T-helper 22 cell (primary cell): ENCODE results near the gene SIRT3.

Experiments
- DNase-seq: peaks from one replicate; pipeline ENCODE4 v3.0.0-alpha.2; 2020; ENCODE audit warnings: low read depth

Gene SIRT3

GRCh38 chr11:235997-236773 is at the start of gene SIRT3:
TSS of gene SIRT3 (minus strand) at chr11:236342. CDS start at chr11:236328, 14 bp downstream.
- peak; percentile 79 for DNase-seq

- DNase-seq = no peak
These were observed 49.7 kb upstream of the SIRT3 start for GRCh38 chr11:285894-286220.

GRCh38 chr11:285021-285893 is 49.1 kb upstream of the SIRT3 start:
- no peak for DNase-seq

- DNase-seq = no peak
These were observed 48.2 kb upstream of the SIRT3 start for GRCh38 chr11:284105-285020.

GRCh38 chr11:283405-284104 is 47.4 kb upstream of the SIRT3 start:
- no peak for DNase-seq

GRCh38 chr11:282630-283360 is 46.7 kb upstream of the SIRT3 start:
- DNase-seq = no peak

- DNase-seq = no peak
These were observed 46.0 kb upstream of the SIRT3 start for GRCh38 chr11:282171-282570.

GRCh38 chr11:281486-282161 is 45.5 kb upstream of the SIRT3 start:
- DNase-seq = no peak

GRCh38 chr11:280706-281485 is 44.8 kb upstream of the SIRT3 start:
- no peak for DNase-seq

GRCh38 chr11:279966-280705 is 44.0 kb upstream of the SIRT3 start:
- no peak for DNase-seq

GRCh38 chr11:279040-279965 is 43.2 kb upstream of the SIRT3 start:
- no peak for DNase-seq

GRCh38 chr11:278001-278951 is 42.1 kb upstream of the SIRT3 start, which contains the start of gene NLRP6:
TSS of gene NLRP6 (plus strand) at chr11:278407. CDS start at chr11:278570, 163 bp downstream.
- DNase-seq = no peak

GRCh38 chr11:276219-276618 is 40.1 kb upstream of the SIRT3 start:
- no peak for DNase-seq

- no peak for DNase-seq
These were observed 36.7 kb upstream of the SIRT3 start for GRCh38 chr11:272931-273198.

- DNase-seq = no peak
These were observed 36.2 kb upstream of the SIRT3 start for GRCh38 chr11:272195-272930.

- DNase-seq = no peak
These were observed 35.2 kb upstream of the SIRT3 start for GRCh38 chr11:271319-271715.
